HepG2 (cell line): ENCODE data around the gene CKM.
A peak's percentile ranks its signal among the peaks of the same experiment; 100 is the strongest.

ENCODE experiments used
- ETV5 ChIP-seq: IDR thresholded peaks from 2 replicates; pipeline ENCODE4 v1.6.1; 2018; ENCODE audit warnings: missing biosample characterization, missing genetic modification reagents, inconsistent platforms, borderline replicate concordance
- FOXM1 ChIP-seq: sonication (generic); formaldehyde crosslinking; IDR thresholded peaks from 2 replicates; pipeline ENCODE4 v1.5.0; 2020; ENCODE audit warnings: missing genetic modification reagents
- POLR2A ChIP-seq, 2 experiments: IDR thresholded peaks; 2 replicates each; pipeline ENCODE4 v1.6.1; 2011; ENCODE audit warnings: low read depth in 2 of 2, low read length in 2 of 2, mild to moderate bottlenecking in 1 of 2, moderate library complexity in 1 of 2; ENCODE audit not compliant: insufficient read depth in 1 of 2
- RBFOX2 ChIP-seq: fragments of 200-400 bp; formaldehyde crosslinking; IDR thresholded peaks from 2 replicates; pipeline ENCODE4 v1.6.1; 2017; ENCODE audit warnings: low read depth, mild to moderate bottlenecking, low read length
- SAFB2 ChIP-seq: sonication (generic); formaldehyde crosslinking; IDR thresholded peaks from 2 replicates; pipeline ENCODE4 v1.5.1; 2020; ENCODE audit warnings: missing genetic modification reagents, low read depth, mild to moderate bottlenecking, borderline replicate concordance
- TP53 ChIP-seq: sonication (generic); formaldehyde crosslinking; conservative IDR thresholded peaks from 2 replicates; pipeline ENCODE4 v1.4.0; 2020; ENCODE audit warnings: missing genetic modification reagents
- ZFP90 ChIP-seq: sonication (generic); formaldehyde crosslinking; IDR thresholded peaks from 2 replicates; pipeline ENCODE4 v1.8.0; 2022; ENCODE audit warnings: missing genetic modification reagents, mild to moderate bottlenecking, inconsistent platforms, borderline replicate concordance
- ZNF282 ChIP-seq: fragments of 450-650 bp; IDR thresholded peaks from 2 replicates; pipeline ENCODE4 v1.6.1; 2018; ENCODE audit not compliant: partially characterized antibody
- ZNF615 ChIP-seq: sonication (generic); formaldehyde crosslinking; IDR thresholded peaks from 2 replicates; pipeline ENCODE4 v1.5.0; 2020; ENCODE audit warnings: mild to moderate bottlenecking, missing genetic modification reagents, borderline replicate concordance
- ZNF784 ChIP-seq: sonication (generic); formaldehyde crosslinking; IDR thresholded peaks from 2 replicates; pipeline ENCODE4 v1.5.1; 2020; ENCODE audit warnings: missing genetic modification reagents, mild to moderate bottlenecking, borderline replicate concordance
- ZSCAN31 ChIP-seq: sonication (generic); formaldehyde crosslinking; IDR thresholded peaks from 2 replicates; pipeline ENCODE4 v1.5.0; 2020; ENCODE audit warnings: low read depth, mild to moderate bottlenecking, missing genetic modification reagents
- TF ChIP-seq, protein P1 (sequence below): sonication (generic); formaldehyde crosslinking; IDR thresholded peaks from 2 replicates; pipeline ENCODE4 v1.5.0; 2020; ENCODE audit warnings: mild to moderate bottlenecking, missing genetic modification reagents, moderate library complexity
- TF ChIP-seq, protein P2 (sequence below): IDR thresholded peaks from 2 replicates; pipeline ENCODE4 v1.6.1; 2012; ENCODE audit warnings: inconsistent platforms
- TF ChIP-seq, protein P3 (sequence below): sonication (generic); formaldehyde crosslinking; IDR thresholded peaks from 2 replicates; pipeline ENCODE4 v1.4.0; 2020; ENCODE audit warnings: mild to moderate bottlenecking, missing genetic modification reagents

GRCh38 chr19:45362291-45362690, 39.6 kb upstream of the CKM start:
- TF ChIP-seq, protein P1, sequence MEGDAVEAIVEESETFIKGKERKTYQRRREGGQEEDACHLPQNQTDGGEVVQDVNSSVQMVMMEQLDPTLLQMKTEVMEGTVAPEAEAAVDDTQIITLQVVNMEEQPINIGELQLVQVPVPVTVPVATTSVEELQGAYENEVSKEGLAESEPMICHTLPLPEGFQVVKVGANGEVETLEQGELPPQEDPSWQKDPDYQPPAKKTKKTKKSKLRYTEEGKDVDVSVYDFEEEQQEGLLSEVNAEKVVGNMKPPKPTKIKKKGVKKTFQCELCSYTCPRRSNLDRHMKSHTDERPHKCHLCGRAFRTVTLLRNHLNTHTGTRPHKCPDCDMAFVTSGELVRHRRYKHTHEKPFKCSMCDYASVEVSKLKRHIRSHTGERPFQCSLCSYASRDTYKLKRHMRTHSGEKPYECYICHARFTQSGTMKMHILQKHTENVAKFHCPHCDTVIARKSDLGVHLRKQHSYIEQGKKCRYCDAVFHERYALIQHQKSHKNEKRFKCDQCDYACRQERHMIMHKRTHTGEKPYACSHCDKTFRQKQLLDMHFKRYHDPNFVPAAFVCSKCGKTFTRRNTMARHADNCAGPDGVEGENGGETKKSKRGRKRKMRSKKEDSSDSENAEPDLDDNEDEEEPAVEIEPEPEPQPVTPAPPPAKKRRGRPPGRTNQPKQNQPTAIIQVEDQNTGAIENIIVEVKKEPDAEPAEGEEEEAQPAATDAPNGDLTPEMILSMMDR, result no peak
- no peak for TF ChIP-seq POLR2A (IDR thresholded peaks at IDR 0.05; ENCODE audit: insufficient read depth in 1 of 2, low read depth in 2 of 2, low read length in 2 of 2)
- 0 out of 2 replicates have a peak, but pooled peaks have one; percentile 19 for TF ChIP-seq RBFOX2
- no peak for TF ChIP-seq ETV5 (CRISPR knock-in tag)
- no peak for TF ChIP-seq FOXM1 (CRISPR knock-in tag)
- TF ChIP-seq TP53 (CRISPR knock-in tag), result no peak
- no peak for TF ChIP-seq ZNF784
- TF ChIP-seq, protein P2, sequence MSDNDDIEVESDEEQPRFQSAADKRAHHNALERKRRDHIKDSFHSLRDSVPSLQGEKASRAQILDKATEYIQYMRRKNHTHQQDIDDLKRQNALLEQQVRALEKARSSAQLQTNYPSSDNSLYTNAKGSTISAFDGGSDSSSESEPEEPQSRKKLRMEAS, result no peak
- no peak for TF ChIP-seq ZFP90 (CRISPR knock-in tag)
- no peak for TF ChIP-seq ZNF282
- no peak for TF ChIP-seq ZNF615 (CRISPR knock-in tag)
- TF ChIP-seq, protein P3, sequence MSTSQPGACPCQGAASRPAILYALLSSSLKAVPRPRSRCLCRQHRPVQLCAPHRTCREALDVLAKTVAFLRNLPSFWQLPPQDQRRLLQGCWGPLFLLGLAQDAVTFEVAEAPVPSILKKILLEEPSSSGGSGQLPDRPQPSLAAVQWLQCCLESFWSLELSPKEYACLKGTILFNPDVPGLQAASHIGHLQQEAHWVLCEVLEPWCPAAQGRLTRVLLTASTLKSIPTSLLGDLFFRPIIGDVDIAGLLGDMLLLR (CRISPR knock-in tag), result no peak
- no peak for TF ChIP-seq SAFB2 (CRISPR knock-in tag)
- no peak for TF ChIP-seq ZSCAN31
